ENCODE measurements around the gene C4A.

DNA sequence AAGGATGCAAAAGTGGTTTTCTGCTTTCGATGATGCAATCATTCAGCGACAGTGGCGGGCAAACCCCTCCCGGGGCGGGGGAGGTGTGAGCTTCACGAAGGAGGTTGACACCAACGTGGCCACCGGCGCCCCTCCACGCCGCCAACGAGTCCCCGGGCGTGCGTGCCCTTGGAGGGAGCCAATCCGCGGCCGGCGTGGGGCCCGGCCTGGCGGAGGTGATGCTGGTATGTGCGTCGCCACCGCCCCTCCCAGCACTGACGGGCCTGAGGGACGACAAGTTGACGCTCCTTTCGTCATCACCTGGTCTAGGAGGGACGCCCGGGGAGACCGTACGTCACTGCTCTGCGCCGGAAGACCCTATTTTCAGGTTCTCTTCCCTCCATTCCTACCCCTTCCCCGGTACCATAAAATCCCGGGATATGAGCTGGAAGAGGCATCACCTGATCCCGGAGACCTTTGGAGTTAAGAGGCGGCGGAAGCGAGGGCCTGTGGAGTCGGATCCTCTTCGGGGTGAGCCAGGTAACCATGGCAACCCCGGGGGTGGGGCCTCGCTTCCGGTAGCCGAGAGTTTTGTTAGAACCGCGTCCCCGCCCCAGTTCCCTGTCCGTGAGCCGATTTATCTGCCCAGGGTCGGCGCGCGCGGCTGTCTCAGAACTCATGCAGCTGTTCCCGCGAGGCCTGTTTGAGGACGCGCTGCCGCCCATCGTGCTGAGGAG lies 9.7 kb upstream of the C4A start, which contains the start of gene DXO:
- TF ChIP-seq CTCF (IDR thresholded peaks at IDR 0.05; ENCODE audit: insufficient read depth, low read length, poor library complexity, severe bottlenecking) = no peak
- no peak for TF ChIP-seq EZH2phosphoT487 (conservative IDR thresholded peaks at IDR 0.05; ENCODE audit: low read length)

Measured in SU-DHL-6 (cell line).